ENCODE data around the gene GPR35.
A peak's percentile ranks its signal among the peaks of the same experiment; 100 is the strongest.

Gene GPR35

GRCh38 chr2:240629968-240630770 is 4.9 kb downstream of the GPR35 start:
- DNase-seq, result peak in 11 of 42 donors; percentile 0 to 29 (median 12)

GRCh38 chr2:240630771-240631547 is 5.7 kb downstream of the GPR35 start:
- DNase-seq, result peak in 8 of 42 donors; percentile 0 to 26 (median 8)
- intact Hi-C loops (cut with DNase I), result no loop called here

More at GRCh38 chr2:240629968-240630770, 4.9 kb downstream of the GPR35 start:
- intact Hi-C loops (cut with DNase I), result no loop called here

- intact Hi-C loops (cut with DNase I), result no loop called here
- DNase-seq, result peak in 9 of 42 donors; percentile 1 to 27 (median 10)
Measured at GRCh38 chr2:240631548-240632305, 6.4 kb downstream of the GPR35 start.

- DNase-seq, result peak in 9 of 42 donors; percentile 1 to 22 (median 4)
- intact Hi-C loops (cut with DNase I), result no loop called here
Measured at GRCh38 chr2:240632306-240632721, 7.0 kb downstream of the GPR35 start.

- DNase-seq, result peak in 13 of 42 donors; percentile 1 to 26 (median 9)
- intact Hi-C loops (cut with DNase I), result no loop called here
Measured at GRCh38 chr2:240635121-240635997, 10.1 kb downstream of the GPR35 start.

- DNase-seq, result peak in 7 of 42 donors; percentile 1 to 26 (median 5)
- intact Hi-C loops (cut with DNase I), result no loop called here
Measured at GRCh38 chr2:240635998-240636547, 10.8 kb downstream of the GPR35 start.

- DNase-seq, result peak in 10 of 42 donors; percentile 1 to 23 (median 8)
- intact Hi-C loops (cut with DNase I), result no loop called here
Measured at GRCh38 chr2:240636563-240637115, 11.4 kb downstream of the GPR35 start.

GRCh38 chr2:240637116-240637900 is 12.0 kb downstream of the GPR35 start:
- intact Hi-C loops (cut with DNase I), result no loop called here
- DNase-seq, result peak in 11 of 42 donors; percentile 1 to 27 (median 7)

- DNase-seq, result peak in 8 of 42 donors; percentile 1 to 28 (median 8)
- intact Hi-C loops (cut with DNase I), result no loop called here
Measured at GRCh38 chr2:240637901-240638345, 12.6 kb downstream of the GPR35 start.

GRCh38 chr2:240638512-240639160 is 13.4 kb downstream of the GPR35 start:
- intact Hi-C loops (cut with DNase I), result no loop called here
- DNase-seq, result peak in 11 of 42 donors; percentile 5 to 31 (median 11)

- intact Hi-C loops (cut with DNase I), result no loop called here
- DNase-seq, result peak in 5 of 42 donors; percentile 2 to 17 (median 5)
Measured at GRCh38 chr2:240639566-240639965, 14.3 kb downstream of the GPR35 start.

- DNase-seq, result peak in 15 of 42 donors; percentile 8 to 45 (median 28)
- intact Hi-C loops (cut with DNase I), result no loop called here
Measured at GRCh38 chr2:240640939-240641338, 15.7 kb downstream of the GPR35 start.

- DNase-seq, result peak in 6 of 42 donors; percentile 3 to 10 (median 8)
- intact Hi-C loops (cut with DNase I), result no loop called here
Measured at GRCh38 chr2:240642061-240642805, 17.0 kb downstream of the GPR35 start.

GRCh38 chr2:240642806-240643092 is 17.5 kb downstream of the GPR35 start:
- intact Hi-C loops (cut with DNase I), result no loop called here
- peak in 2 of 42 donors; percentile 3 to 7 for DNase-seq

GRCh38 chr2:240643093-240643810 is 18.0 kb downstream of the GPR35 start:
- intact Hi-C loops (cut with DNase I), result no loop called here
- peak in 10 of 42 donors; percentile 1 to 32 (median 7) for DNase-seq

All from head of caudate nucleus (tissue), 42 donors.